Duodenal mucosa (tissue), 2 donors: Measurements from ENCODE around the gene ATXN10.

Experiments
- H3K27ac ChIP-seq: one replicate; pipeline ENCODE4 v1.7.0; 2013; ENCODE audit warnings: low read depth, low read length
- H3K27me3 ChIP-seq, 2 donors: one replicate each; pipeline ENCODE4 v1.7.0; 2013; ENCODE audit warnings: low read length in 2 of 2, control low read depth in 1 of 2; ENCODE audit not compliant: insufficient read depth in 2 of 2, control insufficient read depth in 1 of 2
- H3K36me3 ChIP-seq, 2 donors: one replicate each; pipeline ENCODE4 v1.7.0; 2013; ENCODE audit warnings: low read length in 2 of 2, control low read depth in 1 of 2; ENCODE audit not compliant: insufficient read depth in 2 of 2, control insufficient read depth in 1 of 2
- H3K4me1 ChIP-seq, 2 donors: one replicate each; pipeline ENCODE4 v1.7.0; 2013; ENCODE audit warnings: low read length in 2 of 2, control low read depth in 1 of 2; ENCODE audit not compliant: insufficient read depth in 2 of 2, control insufficient read depth in 1 of 2
- H3K4me3 ChIP-seq, 2 donors: one replicate each; pipeline ENCODE4 v1.7.0; 2013; ENCODE audit warnings: low read length in 2 of 2, low read depth in 1 of 2
- H3K9ac ChIP-seq, 2 donors: one replicate each; pipeline ENCODE4 v1.7.0; 2013; ENCODE audit warnings: low read length in 2 of 2, low read depth in 1 of 2
- H3K9me3 ChIP-seq, 2 donors: one replicate each; pipeline ENCODE4 v1.7.0; 2013; ENCODE audit warnings: low read length in 2 of 2, control low read depth in 1 of 2; ENCODE audit not compliant: control insufficient read depth in 1 of 2

ATXN10 gene

GRCh38 chr22:45831394-45831793, 159.8 kb downstream of the ATXN10 start:
- H3K4me3 ChIP-seq: no peak overlapping the region
- no peaks in the 10 kb centered on the region for H3K9me3 ChIP-seq
- peaks cover 0 to 6% of the 10 kb centered on the region in 2 donors for H3K36me3 ChIP-seq
- H3K9ac ChIP-seq: no peak overlapping the region
- no peaks in the 10 kb centered on the region for H3K27me3 ChIP-seq
- H3K4me1 ChIP-seq: no peaks in the 10 kb centered on the region
- H3K27ac ChIP-seq: no peak overlapping the region

DNA sequence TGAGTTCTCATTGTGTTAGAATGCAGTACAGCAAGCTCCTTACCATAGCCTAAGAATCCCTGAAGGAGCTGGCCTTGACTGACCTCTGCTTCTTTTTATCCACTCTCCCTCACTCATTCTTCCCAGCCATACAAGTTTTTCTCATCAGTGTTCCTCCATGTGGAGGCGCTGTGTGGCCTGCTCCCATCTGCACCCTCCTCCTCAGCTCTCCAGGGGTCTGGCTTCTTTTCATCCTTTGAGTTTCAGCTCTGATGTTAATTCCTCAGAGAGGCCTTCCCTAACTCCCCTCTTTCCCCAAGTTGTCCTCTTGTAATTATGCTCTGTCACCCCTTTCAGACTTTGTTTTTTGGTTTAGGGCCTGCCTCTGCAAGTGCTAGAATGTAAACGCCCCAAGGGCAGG, 160.5 kb downstream of the ATXN10 start:
- Histone ChIP-seq H3K9me3 (no peaks in the 10 kb centered on the region), H3K36me3 (peaks cover 0 to 6% of the 10 kb centered on the region in 2 donors), H3K4me3 (no peak overlapping the region), H3K9ac (no peak overlapping the region), H3K27ac (no peak overlapping the region), H3K27me3 (no peaks in the 10 kb centered on the region), H3K4me1 (no peaks in the 10 kb centered on the region)

DNA sequence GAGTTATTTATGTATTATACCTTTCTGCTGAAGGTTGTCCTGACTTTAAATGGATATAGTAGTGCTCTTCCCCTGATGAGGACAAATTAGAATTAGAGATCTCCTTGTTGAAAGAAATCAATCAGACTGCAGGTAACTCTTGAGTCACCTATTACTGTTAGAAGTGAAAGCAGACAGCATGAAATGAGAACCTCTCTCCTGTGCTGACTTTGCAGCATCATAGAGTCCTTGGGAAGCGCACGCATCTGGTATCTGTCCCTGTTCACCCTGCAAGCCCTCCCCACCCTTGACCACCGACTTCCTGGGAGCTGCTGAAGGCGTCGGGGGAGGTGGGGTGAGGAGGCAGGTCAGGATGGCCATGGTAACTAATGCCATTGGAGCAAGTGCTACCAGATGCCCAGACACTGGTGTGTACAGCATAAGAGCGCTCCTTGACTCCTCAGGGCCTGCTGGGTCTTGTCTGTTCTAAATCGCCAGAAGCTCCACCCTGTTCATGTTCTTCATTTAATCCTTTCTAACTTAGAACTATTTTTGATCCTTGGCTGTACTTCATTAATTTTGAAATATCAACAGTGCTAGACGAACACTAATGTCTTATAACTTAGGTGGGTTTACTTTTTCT, 161.4 kb downstream of the ATXN10 start:
- no peak overlapping the region for H3K27ac ChIP-seq

DNA sequence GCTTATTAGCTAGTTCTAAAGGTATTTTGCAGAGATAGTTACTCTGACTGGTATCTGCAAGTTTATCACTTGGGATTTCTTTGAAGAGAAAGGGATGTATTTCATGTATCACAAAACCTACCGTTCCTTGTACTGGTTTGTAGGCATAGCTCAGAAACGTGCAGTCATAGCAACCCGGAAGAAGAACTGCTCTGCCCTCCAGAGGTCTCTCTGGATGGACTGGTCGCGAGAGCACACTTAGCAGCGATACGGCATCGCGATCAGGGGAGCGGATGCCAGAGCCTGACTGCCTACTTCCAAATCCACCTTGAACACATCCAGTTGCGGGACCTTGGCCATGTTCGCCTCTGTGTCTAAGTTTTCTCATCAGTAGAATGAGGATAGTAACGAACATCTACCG, 162.0 kb downstream of the ATXN10 start:
- peaks cover 0 to 6% of the 10 kb centered on the region in 2 donors for H3K36me3 ChIP-seq
- H3K4me1 ChIP-seq: no peaks in the 10 kb centered on the region
- H3K9ac ChIP-seq: no peak overlapping the region
- no peak overlapping the region for H3K27ac ChIP-seq
- no peaks in the 10 kb centered on the region for H3K9me3 ChIP-seq
- no peak overlapping the region for H3K4me3 ChIP-seq
- no peaks in the 10 kb centered on the region for H3K27me3 ChIP-seq

More for the DNA sequence above, 161.4 kb downstream of the ATXN10 start:
- no peaks in the 10 kb centered on the region for H3K4me1 ChIP-seq
- no peak overlapping the region for H3K9ac ChIP-seq
- no peak overlapping the region for H3K4me3 ChIP-seq
- H3K27me3 ChIP-seq: no peaks in the 10 kb centered on the region
- H3K36me3 ChIP-seq: peaks cover 0 to 6% of the 10 kb centered on the region in 2 donors
- no peaks in the 10 kb centered on the region for H3K9me3 ChIP-seq

DNA sequence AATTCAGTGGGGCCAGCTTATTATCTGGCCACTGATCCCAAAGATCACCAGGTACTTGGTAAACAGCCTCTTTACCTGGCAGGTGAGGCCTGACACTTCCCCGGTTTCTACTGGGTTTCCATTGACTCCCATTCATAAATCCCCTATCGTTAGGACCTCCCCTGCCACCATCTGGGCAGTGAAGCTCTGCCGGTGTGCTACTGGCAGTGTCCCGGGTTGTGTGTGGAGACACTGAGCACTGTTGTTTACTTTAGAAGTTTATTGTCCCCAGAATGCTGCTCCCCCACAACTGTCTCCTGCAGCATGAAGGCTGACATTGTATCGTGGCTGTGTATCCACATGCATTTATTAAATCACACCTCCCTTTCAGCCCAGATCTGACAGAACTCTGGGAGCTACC, 162.6 kb downstream of the ATXN10 start:
- H3K27ac ChIP-seq: no peak overlapping the region
- H3K36me3 ChIP-seq: peaks cover 0 to 6% of the 10 kb centered on the region in 2 donors
- no peak overlapping the region for H3K4me3 ChIP-seq
- no peak overlapping the region for H3K9ac ChIP-seq
- no peaks in the 10 kb centered on the region for H3K9me3 ChIP-seq
- H3K27me3 ChIP-seq: no peaks in the 10 kb centered on the region
- H3K4me1 ChIP-seq: no peaks in the 10 kb centered on the region

DNA sequence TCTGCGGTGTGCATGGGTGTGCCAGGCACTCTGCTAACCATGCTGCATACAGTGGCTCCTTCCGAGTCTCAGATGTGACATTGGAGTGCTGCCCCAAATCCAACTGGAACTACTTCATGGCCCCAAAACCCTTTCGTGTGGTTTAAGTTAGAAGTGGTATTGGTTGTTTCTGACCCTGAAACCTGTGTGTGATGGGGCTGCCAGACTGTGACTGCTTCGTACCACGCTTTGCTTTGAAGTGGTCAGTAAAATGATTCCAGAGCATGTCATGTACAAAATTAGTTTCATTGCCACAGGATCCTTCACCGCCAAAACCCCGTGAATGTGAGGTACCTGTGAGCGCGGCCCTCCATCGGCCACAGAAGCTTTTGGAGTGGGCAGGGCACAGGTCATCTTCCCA, 163.2 kb downstream of the ATXN10 start:
- peaks cover 0 to 6% of the 10 kb centered on the region in 2 donors for H3K36me3 ChIP-seq
- no peaks in the 10 kb centered on the region for H3K27me3 ChIP-seq
- H3K9me3 ChIP-seq: no peaks in the 10 kb centered on the region
- H3K27ac ChIP-seq: no peak overlapping the region
- no peaks in the 10 kb centered on the region for H3K4me1 ChIP-seq
- no peak overlapping the region for H3K9ac ChIP-seq
- H3K4me3 ChIP-seq: no peak overlapping the region

- Histone ChIP-seq H3K4me3 (no peak overlapping the region), H3K9ac (no peak overlapping the region), H3K9me3 (no peaks in the 10 kb centered on the region), H3K36me3 (peaks cover 0 to 6% of the 10 kb centered on the region in 2 donors), H3K4me1 (no peaks in the 10 kb centered on the region), H3K27ac (no peak overlapping the region), H3K27me3 (no peaks in the 10 kb centered on the region)
Observed at GRCh38 chr22:45836418-45837169, 165.0 kb downstream of the ATXN10 start.

DNA sequence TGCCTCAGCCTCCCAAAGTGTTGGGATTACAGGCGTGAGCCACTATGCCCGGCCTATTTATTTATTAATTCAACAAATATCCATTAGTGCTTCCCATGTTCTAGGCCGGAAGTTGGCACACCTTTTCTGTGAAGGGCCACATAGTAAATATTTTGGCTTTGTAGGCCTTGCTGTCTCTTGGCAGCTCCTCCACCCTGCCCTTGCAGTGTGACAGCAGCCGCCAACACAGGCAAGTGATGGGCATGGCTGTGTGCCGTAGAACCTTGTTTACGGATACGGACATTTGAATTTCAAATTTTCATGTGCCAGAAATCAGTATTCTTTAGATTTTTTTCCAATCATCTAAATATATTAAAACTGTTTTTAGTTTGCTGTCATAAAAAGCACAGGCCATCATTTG, 165.9 kb downstream of the ATXN10 start:
- Histone ChIP-seq H3K27me3 (no peaks in the 10 kb centered on the region), H3K9me3 (no peaks in the 10 kb centered on the region), H3K36me3 (peaks cover 0 to 6% of the 10 kb centered on the region in 2 donors), H3K9ac (no peak overlapping the region), H3K27ac (no peak overlapping the region), H3K4me1 (no peaks in the 10 kb centered on the region), H3K4me3 (no peak overlapping the region)

DNA sequence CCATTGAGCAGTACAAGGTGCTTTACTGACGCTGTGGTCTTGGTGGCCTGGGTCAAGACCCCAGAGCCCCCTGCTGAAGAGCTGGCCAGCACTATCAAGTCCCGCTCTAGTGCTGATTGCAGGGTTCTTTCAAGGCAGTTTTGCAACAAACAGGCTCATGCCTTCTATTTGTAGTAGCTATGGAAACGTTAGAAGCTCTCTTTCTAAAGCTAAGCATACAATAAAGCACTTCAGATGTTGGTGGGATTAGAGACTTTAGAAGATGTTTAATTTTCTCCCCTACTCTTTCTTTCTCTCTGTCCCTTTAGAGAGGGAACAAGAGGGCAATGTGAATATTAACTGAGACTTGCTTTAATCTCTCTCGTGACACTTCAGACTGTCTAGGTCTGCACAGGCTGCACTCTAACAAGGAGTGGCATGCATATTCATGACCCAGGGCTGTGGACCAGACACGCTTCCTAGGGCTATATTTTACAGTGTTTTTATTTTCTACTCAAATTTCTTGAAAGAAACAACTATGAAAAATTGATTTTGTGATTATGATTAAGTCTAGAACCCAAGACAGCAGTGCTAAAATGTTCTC, 166.8 kb downstream of the ATXN10 start:
- Histone ChIP-seq H3K4me3 (no peak overlapping the region), H3K9me3 (no peaks in the 10 kb centered on the region), H3K9ac (no peak overlapping the region), H3K36me3 (peaks cover 0 to 14% of the 10 kb centered on the region in 2 donors), H3K4me1 (no peaks in the 10 kb centered on the region), H3K27ac (no peak overlapping the region), H3K27me3 (no peaks in the 10 kb centered on the region)

DNA sequence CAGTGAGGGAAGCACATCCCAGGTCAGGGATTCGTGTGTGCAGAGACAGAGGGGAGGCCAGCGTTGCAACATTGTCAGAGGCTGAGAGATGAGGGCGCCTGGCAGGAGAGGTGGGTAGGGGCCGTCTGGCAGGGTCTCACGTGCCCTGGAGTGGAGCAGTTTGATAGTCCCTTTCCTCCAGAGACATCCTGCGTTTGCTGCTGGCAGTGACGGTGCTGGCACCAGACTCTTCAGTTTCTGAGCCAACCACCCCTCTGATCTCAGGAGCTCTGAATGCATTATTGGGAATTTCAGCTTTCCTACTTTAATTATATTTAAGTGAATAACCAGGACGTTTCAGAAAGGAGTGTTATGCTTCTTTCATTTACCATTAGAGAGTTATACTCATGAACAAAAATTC, 168.8 kb downstream of the ATXN10 start:
- no peaks in the 10 kb centered on the region for H3K4me1 ChIP-seq
- H3K4me3 ChIP-seq: no peak overlapping the region
- H3K9ac ChIP-seq: no peak overlapping the region
- no peaks in the 10 kb centered on the region for H3K27me3 ChIP-seq
- no peak overlapping the region for H3K27ac ChIP-seq
- H3K9me3 ChIP-seq: no peaks in the 10 kb centered on the region
- H3K36me3 ChIP-seq: peaks cover 0 to 21% of the 10 kb centered on the region in 2 donors
